Measurements from ENCODE around the gene MBTPS1.
A peak's percentile ranks its signal among the peaks of the same experiment; 100 is the strongest.
"Not testable (repeated sequence)": the region's sequence is repeated elsewhere in the genome, so short reads cannot be mapped to it uniquely, and the experiment has no call there.

Gene MBTPS1

GRCh38 chr16:84137287-84137686, 20.5 kb upstream of the MBTPS1 start:
- no peak for DNase-seq (ENCODE audit: low spot score)

GRCh38 chr16:84136331-84137125, 19.8 kb upstream of the MBTPS1 start:
- no peak for DNase-seq (ENCODE audit: low spot score)

GRCh38 chr16:84132527-84133285, 16.0 kb upstream of the MBTPS1 start:
- no peak for DNase-seq (ENCODE audit: low spot score)

- no peak for DNase-seq (ENCODE audit: low spot score)
Measured at GRCh38 chr16:84131117-84131516, 14.4 kb upstream of the MBTPS1 start.

- DNase-seq (ENCODE audit: low spot score) = no peak
Measured at GRCh38 chr16:84124257-84125073, 7.7 kb upstream of the MBTPS1 start.

- no peak for DNase-seq (ENCODE audit: low spot score)
Measured at GRCh38 chr16:84121007-84121406, 4.3 kb upstream of the MBTPS1 start.

- DNase-seq (ENCODE audit: low spot score) = no peak
Measured at GRCh38 chr16:84120023-84120422, 3.3 kb upstream of the MBTPS1 start.

- no peak for DNase-seq (ENCODE audit: low spot score)
Measured at GRCh38 chr16:84119368-84119767, 2.6 kb upstream of the MBTPS1 start.

- not testable (repeated sequence) for DNase-seq (ENCODE audit: low spot score)
Measured at GRCh38 chr16:84118315-84118714, 1.6 kb upstream of the MBTPS1 start.

- peak; percentile 36 for DNase-seq (ENCODE audit: low spot score)
Measured at GRCh38 chr16:84117494-84117843, 727 bp upstream of the MBTPS1 start.

GRCh38 chr16:84115919-84116719, 623 bp downstream of the MBTPS1 start:
- peak; percentile 18 for DNase-seq (ENCODE audit: low spot score)

GRCh38 chr16:84111949-84112348, 4.8 kb downstream of the MBTPS1 start:
- not testable (repeated sequence) for DNase-seq (ENCODE audit: low spot score)

GRCh38 chr16:84111525-84111924, 5.2 kb downstream of the MBTPS1 start:
- no peak for DNase-seq (ENCODE audit: low spot score)

GRCh38 chr16:84110527-84110926, 6.2 kb downstream of the MBTPS1 start:
- DNase-seq (ENCODE audit: low spot score) = no peak

- DNase-seq (ENCODE audit: low spot score) = no peak
Measured at GRCh38 chr16:84109598-84110335, 7.0 kb downstream of the MBTPS1 start.

- no peak for DNase-seq (ENCODE audit: low spot score)
Measured at GRCh38 chr16:84107921-84108320, 8.8 kb downstream of the MBTPS1 start.

GRCh38 chr16:84105948-84106740, 10.6 kb downstream of the MBTPS1 start:
- no peak for DNase-seq (ENCODE audit: low spot score)

GRCh38 chr16:84105301-84105815, 11.4 kb downstream of the MBTPS1 start:
- no peak for DNase-seq (ENCODE audit: low spot score)

GRCh38 chr16:84104231-84104630, 12.5 kb downstream of the MBTPS1 start:
- no peak for DNase-seq (ENCODE audit: low spot score)

- no peak for DNase-seq (ENCODE audit: low spot score)
Measured at GRCh38 chr16:84103678-84104077, 13.1 kb downstream of the MBTPS1 start.

Data from kidney capillary endothelial cell (primary cell).